ENCODE results near the gene HTR3C. TPM values are rescaled to one million over a fixed set of nuclear protein-coding genes. Genes with fewer than 3 reads are reported as not detected.

HTR3C gene
- total RNA-seq, 6 donors from 2014 or later = 0.23 to 2.4 (median 1.5) TPM; not detected in 2

GRCh38 chr3:184016169-184016570, 36.7 kb upstream of the HTR3C start:
- 78 to 84% methylated on average over 5 of the region's 5 CpGs for WGBS, 2 donors
- Histone ChIP-seq H3K9me3 (no peaks in the 10 kb centered on the region), H3K36me3 (peaks cover 0 to 21% (median 5%) of the 10 kb centered on the region in 4 donors), H3K4me3 (no peak overlapping the region), H3K27ac (no peak overlapping the region), H3K4me1 (peaks cover 8 to 24% (median 10%) of the 10 kb centered on the region in 4 donors), H3K27me3 (no peaks in the 10 kb centered on the region)
- no peak for TF ChIP-seq EP300 (IDR thresholded peaks at IDR 0.05)
- TF ChIP-seq, protein P1, sequence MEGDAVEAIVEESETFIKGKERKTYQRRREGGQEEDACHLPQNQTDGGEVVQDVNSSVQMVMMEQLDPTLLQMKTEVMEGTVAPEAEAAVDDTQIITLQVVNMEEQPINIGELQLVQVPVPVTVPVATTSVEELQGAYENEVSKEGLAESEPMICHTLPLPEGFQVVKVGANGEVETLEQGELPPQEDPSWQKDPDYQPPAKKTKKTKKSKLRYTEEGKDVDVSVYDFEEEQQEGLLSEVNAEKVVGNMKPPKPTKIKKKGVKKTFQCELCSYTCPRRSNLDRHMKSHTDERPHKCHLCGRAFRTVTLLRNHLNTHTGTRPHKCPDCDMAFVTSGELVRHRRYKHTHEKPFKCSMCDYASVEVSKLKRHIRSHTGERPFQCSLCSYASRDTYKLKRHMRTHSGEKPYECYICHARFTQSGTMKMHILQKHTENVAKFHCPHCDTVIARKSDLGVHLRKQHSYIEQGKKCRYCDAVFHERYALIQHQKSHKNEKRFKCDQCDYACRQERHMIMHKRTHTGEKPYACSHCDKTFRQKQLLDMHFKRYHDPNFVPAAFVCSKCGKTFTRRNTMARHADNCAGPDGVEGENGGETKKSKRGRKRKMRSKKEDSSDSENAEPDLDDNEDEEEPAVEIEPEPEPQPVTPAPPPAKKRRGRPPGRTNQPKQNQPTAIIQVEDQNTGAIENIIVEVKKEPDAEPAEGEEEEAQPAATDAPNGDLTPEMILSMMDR (IDR thresholded peaks at IDR 0.05) = no peak
- no peak for TF ChIP-seq POLR2AphosphoS5 (IDR thresholded peaks at IDR 0.05)
- no peak for TF ChIP-seq POLR2A (IDR thresholded peaks at IDR 0.05)
- ATAC-seq (ENCODE audit: low FRiP score in 2 of 2) (no peak), DNase-seq (no peak)

DNA sequence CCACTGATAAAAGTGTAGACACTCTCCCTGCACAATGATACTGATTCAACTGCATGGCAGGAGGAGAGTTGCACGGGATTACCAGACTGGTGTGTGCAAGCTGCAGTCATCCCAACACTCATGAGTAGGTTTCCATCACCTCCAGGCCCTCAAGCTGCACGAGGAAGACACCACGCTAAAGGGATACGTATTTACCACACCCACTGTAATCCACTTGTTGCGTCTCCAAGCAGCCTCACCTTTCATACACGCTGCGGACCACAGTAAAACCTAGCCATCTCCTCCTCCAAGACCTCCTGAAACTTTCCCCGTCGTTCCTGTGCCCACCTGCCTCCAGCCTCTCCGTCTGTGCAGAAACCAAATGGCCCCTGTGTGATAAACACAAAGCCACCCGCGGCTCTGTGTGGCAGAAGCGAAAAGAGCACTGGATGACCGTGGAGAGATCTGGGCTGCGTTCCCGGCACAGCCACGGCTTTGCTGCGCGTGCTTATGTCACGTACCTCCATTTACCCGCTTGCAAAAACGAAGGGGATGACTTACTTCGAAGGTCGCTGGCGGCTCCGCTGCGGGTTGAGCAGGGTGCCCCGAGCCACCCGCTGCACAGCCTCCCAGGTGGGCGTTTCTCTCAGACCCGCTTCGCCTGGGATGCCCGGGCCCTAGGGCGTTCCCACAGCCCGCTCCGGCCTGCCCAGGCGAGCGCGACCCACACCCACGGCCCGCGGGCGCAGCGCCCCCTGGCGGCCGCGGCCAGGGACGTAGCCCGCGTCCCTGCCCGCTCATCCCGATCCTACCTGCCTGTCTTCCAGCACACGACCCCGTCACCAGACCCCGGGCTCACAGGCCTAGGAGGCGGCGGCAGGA, 35.8 kb upstream of the HTR3C start:
- H3K36me3 ChIP-seq = peaks cover 0 to 17% (median 3%) of the 10 kb centered on the region in 4 donors
- 50 to 52% methylated on average over 22 to 23 of the region's 57 CpGs for WGBS, 2 donors
- no peaks in the 10 kb centered on the region for H3K9me3 ChIP-seq
- no peak for TF ChIP-seq POLR2AphosphoS5 (IDR thresholded peaks at IDR 0.05)
- TF ChIP-seq EP300 (IDR thresholded peaks at IDR 0.05) = no peak
- TF ChIP-seq, protein P1 (IDR thresholded peaks at IDR 0.05) = peak; percentile 95 to 99 (median 98)
- peak overlapping the region; percentile 93 to 99 (median 98) for H3K4me3 ChIP-seq
- ATAC-seq (ENCODE audit: low FRiP score in 2 of 2) (peak; percentile 94 to 98), DNase-seq (peak; percentile 71 to 95)
- peaks cover 8 to 24% (median 10%) of the 10 kb centered on the region in 4 donors for H3K4me1 ChIP-seq
- H3K27ac ChIP-seq = peak overlapping the region in 3 of 4 donors; percentile 79 to 89 (median 85)
- H3K27me3 ChIP-seq = no peaks in the 10 kb centered on the region

DNA sequence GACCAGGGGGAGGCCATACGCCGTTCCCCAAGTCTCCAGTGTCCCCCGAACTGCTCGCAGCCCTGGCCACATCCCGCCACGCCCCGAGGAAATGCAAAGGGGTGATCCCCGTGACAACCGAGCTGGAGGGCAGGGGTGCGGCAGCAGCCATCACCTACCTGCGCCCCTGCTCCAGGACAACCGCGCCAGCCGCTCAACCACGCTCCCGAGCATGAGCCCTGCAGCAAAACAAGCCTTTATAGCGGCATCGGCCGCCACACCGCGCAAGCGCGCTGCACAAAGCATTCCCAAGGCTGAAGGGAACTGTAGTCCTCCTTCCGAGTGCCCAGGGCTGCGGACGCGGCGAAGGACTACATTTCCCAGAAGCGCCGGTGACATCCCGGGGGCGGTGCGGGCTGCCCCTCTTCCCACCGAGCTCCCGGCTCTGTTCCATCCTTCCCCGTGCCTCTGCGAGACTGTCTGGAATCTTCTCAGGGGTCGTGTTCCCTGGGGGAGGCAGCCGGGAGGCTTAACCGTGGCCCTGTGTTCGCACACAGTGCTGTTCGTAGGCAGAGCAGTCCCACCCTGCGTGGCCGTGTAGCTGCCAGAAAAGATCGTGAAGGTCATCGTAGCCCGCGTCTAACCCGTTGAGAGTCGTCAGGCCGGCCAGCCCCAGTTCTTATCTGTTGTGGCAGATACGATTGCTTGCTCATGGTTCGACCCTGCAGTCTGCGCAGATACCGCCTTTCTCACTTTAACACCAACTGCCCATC, 35.0 kb upstream of the HTR3C start, which contains the start of gene ABCC5:
ABCC5 (minus strand) TSS at position 213 of the 752 bp plus-strand sequence. CDS start 3,492 bp downstream, outside the sequence.
- Histone ChIP-seq H3K27ac (peak within 1 kb of the TSS; percentile 29 to 89 (median 82)), H3K4me1 (peaks cover 8 to 24% (median 10%) of the 10 kb centered on the region in 4 donors), H3K27me3 (no peaks in the 10 kb centered on the region), H3K36me3 (peaks cover 0 to 12% (median 3%) of the 10 kb centered on the region in 4 donors), H3K9me3 (no peaks in the 10 kb centered on the region), H3K4me3 (peak within 1 kb of the TSS; percentile 93 to 99 (median 98))
- ATAC-seq (ENCODE audit: low FRiP score in 2 of 2) (peak; percentile 99 to 100), DNase-seq (peak; percentile 95 to 96)
- TF ChIP-seq EP300 (IDR thresholded peaks at IDR 0.05) = no peak
- TF ChIP-seq, protein P1 (IDR thresholded peaks at IDR 0.05) = peak in 5 of 6 experiments; percentile 34 to 77 (median 65)
- TF ChIP-seq POLR2A (IDR thresholded peaks at IDR 0.05) = peak in 1 of 4 donors; percentile 54
- TF ChIP-seq POLR2AphosphoS5 (IDR thresholded peaks at IDR 0.05) = peak in 1 of 2 donors; percentile 46
- 0 to 1% methylated on average over 27 to 34 of the region's 55 CpGs for WGBS, 2 donors

DNA sequence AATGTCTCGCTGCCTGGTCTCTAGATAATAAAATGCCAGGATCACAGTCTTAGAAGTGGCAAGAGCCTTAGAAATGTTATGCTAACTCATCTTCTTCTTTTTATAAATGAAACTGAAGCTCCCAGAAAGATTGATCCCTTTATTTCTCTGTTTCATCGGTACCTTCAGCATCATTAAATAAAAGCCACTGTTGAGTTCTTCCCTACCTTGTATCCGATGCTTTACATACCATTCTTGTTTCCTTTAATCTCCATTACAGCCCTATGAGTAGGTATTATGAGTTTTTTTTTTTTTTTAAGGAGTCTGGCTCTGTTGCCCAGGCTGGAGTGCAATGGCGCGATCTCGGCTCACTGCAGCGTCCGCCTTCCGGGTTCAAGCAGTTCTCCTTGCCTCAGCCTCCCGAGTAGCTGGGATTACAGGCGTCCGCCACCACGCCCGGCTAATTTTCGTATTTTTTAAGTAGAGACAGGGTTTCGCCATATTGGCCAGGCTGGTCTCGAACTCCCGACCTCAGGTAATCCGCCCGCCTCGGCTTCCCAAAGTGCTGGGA, 34.3 kb upstream of the HTR3C start:
- no peak for ATAC-seq (ENCODE audit: low FRiP score in 2 of 2)
- no peaks in the 10 kb centered on the region for H3K9me3 ChIP-seq
- peaks cover 0 to 8% (median 1%) of the 10 kb centered on the region in 4 donors for H3K36me3 ChIP-seq
- peak overlapping the region in 3 of 4 donors; percentile 93 to 99 (median 97) for H3K4me3 ChIP-seq
- H3K27ac ChIP-seq = peak overlapping the region in 3 of 4 donors; percentile 79 to 89 (median 85)
- H3K27me3 ChIP-seq = no peaks in the 10 kb centered on the region
- peaks cover 8 to 24% (median 10%) of the 10 kb centered on the region in 4 donors for H3K4me1 ChIP-seq
- TF ChIP-seq EP300 (IDR thresholded peaks at IDR 0.05) (no peak), POLR2AphosphoS5 (IDR thresholded peaks at IDR 0.05) (no peak), POLR2A (IDR thresholded peaks at IDR 0.05) (no peak)
- TF ChIP-seq, protein P1 (IDR thresholded peaks at IDR 0.05) = no peak
- 90 to 92% methylated on average over 21 of the region's 21 CpGs for WGBS, 2 donors
- DNase-seq = peak in 1 of 2 donors; percentile 42
